Sigmoid colon (tissue), 7 donors: ENCODE results near the gene PRR7. TPM values are rescaled to one million over a fixed set of nuclear protein-coding genes. Genes with fewer than 3 reads are reported as not detected.
A peak's percentile ranks its signal among the peaks of the same experiment; 100 is the strongest.

Experiments used
- DNase-seq: peaks from one replicate; pipeline ENCODE4 v3.0.0-alpha.2; 2019
- H3K27ac ChIP-seq, 4 donors: fragments of 200-600 bp; sonication (generic); one replicate each; pipeline ENCODE4 v1.5.1; 2016 to 2019; ENCODE audit warnings: mild to moderate bottlenecking in 1 of 4
- H3K27me3 ChIP-seq, 3 donors: fragments of 200-600 bp; sonication (generic); one replicate each; pipeline ENCODE4 v1.5.1; 2019; ENCODE audit warnings: mild to moderate bottlenecking in 1 of 3
- H3K36me3 ChIP-seq, 4 donors: fragments of 200-600 bp; sonication (generic); one replicate each; pipeline ENCODE4 v1.5.1; 2016 to 2019
- H3K4me1 ChIP-seq, 4 donors: fragments of 200-600 bp; sonication (generic); one replicate each; pipeline ENCODE4 v1.5.1; 2017 to 2019
- H3K4me3 ChIP-seq, 4 donors: fragments of 200-600 bp; sonication (generic); one replicate each; pipeline ENCODE4 v1.5.1; 2017 to 2019; ENCODE audit warnings: mild to moderate bottlenecking in 2 of 4, moderate library complexity in 1 of 4
- H3K9me3 ChIP-seq, 4 donors: fragments of 200-600 bp in 3 of 4; sonication (generic) in 3 of 4; one replicate each; pipeline versions ENCODE4 v1.5.1 to v1.6.1; 2013 to 2019
- CTCF ChIP-seq, 4 experiments: fragments of 450-650 bp in 3 of 4; fragments of 200-600 bp in 1 of 4; IDR thresholded peaks; one replicate each; pipeline ENCODE4 v1.5.1; 2016 to 2019; ENCODE audit warnings: antibody characterized with exemption in 4 of 4, mild to moderate bottlenecking in 3 of 4, moderate library complexity in 2 of 4
- EP300 ChIP-seq, 4 donors: sonication (generic); formaldehyde crosslinking; IDR thresholded peaks; one replicate each; pipeline ENCODE4 v1.6.1; 2017; ENCODE audit warnings: antibody characterized with exemption in 4 of 4
- POLR2A ChIP-seq, 2 donors: fragments of 450-650 bp; IDR thresholded peaks; one replicate each; pipeline ENCODE4 v1.6.1; 2016; ENCODE audit warnings: antibody characterized with exemption in 2 of 2, mild to moderate bottlenecking in 2 of 2, moderate library complexity in 2 of 2
- POLR2AphosphoS5 ChIP-seq, 4 donors: sonication (generic); formaldehyde crosslinking; IDR thresholded peaks; one replicate each; pipeline ENCODE4 v1.6.1; 2017; ENCODE audit warnings: antibody characterized with exemption in 4 of 4
- WGBS, 2 donors: extraction: QIAGEN DNeasy Blood & Tissue Kit; methylation state at CpG; one replicate each; pipeline ENCODE4 v1.1.7; 2013; 5-methylcytosine and 5-hydroxymethylcytosine counted together
- intact Hi-C: fragments of 100-400 bp; cut with DNase I; formaldehyde crosslinking; loops from one replicate; pipeline ENCODE4 v1.15.1; 2023
- polyA plus RNA-seq, 3 donors: library from polyadenylated mRNA; stranded (reverse); fragments of 200-250 nt; gene quantifications; one replicate each; pipeline ENCODE4 v1.2.3, GENCODE V29; 2013
- total RNA-seq, 4 donors: library from RNA; depleted of rRNA; stranded (reverse); fragments of >200 nt; gene quantifications; one replicate each; pipeline ENCODE4 v1.1.0, GENCODE V29; 2016
- donor health status: healthy with polysubstance abuse.
- donor health status: Bipolar disorder and iron deficiency.
- donor health status: healthy.

The PRR7 gene
- total RNA-seq (1 to 10 TPM in 3 of 4 donors, under 1 TPM in 1; 0.82 to 2.5 (median 1.7) TPM), polyA plus RNA-seq (1 to 10 TPM in 1 of 3 donors, not detected in 2; 3.7 TPM)

GRCh38 chr5:177446200-177447065 is at the start of gene PRR7:
TSS of gene PRR7 (plus strand) at chr5:177446814. CDS start at chr5:177455068, 8,254 bp downstream.
- 1% methylated on average over 89 of the region's 89 CpGs for WGBS, 2 donors
- H3K36me3 ChIP-seq = peaks cover 0 to 14% (median 2%) of the 10 kb centered on the region in 4 donors
- intact Hi-C loops = no loop called here
- H3K4me1 ChIP-seq = peaks cover 0 to 27% (median 24%) of the 10 kb centered on the region in 4 donors
- no peaks in the 10 kb centered on the region for H3K9me3 ChIP-seq
- no peak for DNase-seq
- peak within 1 kb of the TSS in 2 of 4 donors; percentile 21 to 25 for H3K27ac ChIP-seq
- H3K27me3 ChIP-seq = peaks cover 0 to 50% (median 28%) of the 10 kb centered on the region in 3 donors
- no peak for TF ChIP-seq EP300 (IDR thresholded peaks at IDR 0.05)
- peak in 1 of 4 donors; percentile 37 for TF ChIP-seq POLR2AphosphoS5 (IDR thresholded peaks at IDR 0.05)
- H3K4me3 ChIP-seq = peak within 1 kb of the TSS; percentile 8 to 61 (median 55)

GRCh38 chr5:177397875-177398390 is 48.7 kb upstream of the PRR7 start:
- Histone ChIP-seq H3K27ac (no peak overlapping the region), H3K4me1 (peaks cover 0 to 22% (median 19%) of the 10 kb centered on the region in 4 donors), H3K36me3 (no peaks in the 10 kb centered on the region), H3K4me3 (no peak overlapping the region), H3K27me3 (peaks cover 35 to 82% (median 68%) of the 10 kb centered on the region in 3 donors), H3K9me3 (no peaks in the 10 kb centered on the region)
- WGBS, 2 donors = 87 to 90% methylated on average over 16 of the region's 16 CpGs
- intact Hi-C loops = no loop called here
- no peak for DNase-seq
- TF ChIP-seq POLR2AphosphoS5 (IDR thresholded peaks at IDR 0.05) (no peak), EP300 (IDR thresholded peaks at IDR 0.05) (no peak), POLR2A (IDR thresholded peaks at IDR 0.05) (no peak), CTCF (IDR thresholded peaks at IDR 0.05) (no peak)

- 42% methylated on average over 92 of the region's 92 CpGs for WGBS, 2 donors
- peaks cover 0 to 43% (median 40%) of the 10 kb centered on the region in 4 donors for H3K4me1 ChIP-seq
- H3K27me3 ChIP-seq = peaks cover 41 to 99% (median 89%) of the 10 kb centered on the region in 3 donors
- no peak within 1 kb of the TSS for H3K4me3 ChIP-seq
- H3K9me3 ChIP-seq = no peaks in the 10 kb centered on the region
- H3K27ac ChIP-seq = no peak within 1 kb of the TSS
- H3K36me3 ChIP-seq = no peaks in the 10 kb centered on the region
- intact Hi-C loops = no loop called here
- TF ChIP-seq CTCF (IDR thresholded peaks at IDR 0.05) = no peak
- TF ChIP-seq POLR2A (IDR thresholded peaks at IDR 0.05) = no peak
- TF ChIP-seq POLR2AphosphoS5 (IDR thresholded peaks at IDR 0.05) = no peak
- no peak for TF ChIP-seq EP300 (IDR thresholded peaks at IDR 0.05)
- no peak for DNase-seq
These were observed 46.4 kb upstream of the PRR7 start, which contains the start of gene PFN3 for GRCh38 chr5:177399997-177400868. TSS of gene PFN3 (minus strand) at chr5:177400661. CDS start at chr5:177400576, 85 bp downstream.

GRCh38 chr5:177402271-177403043 is 44.2 kb upstream of the PRR7 start:
- WGBS, 2 donors = 14 to 15% methylated on average over 49 of the region's 49 CpGs
- no peak overlapping the region for H3K27ac ChIP-seq
- TF ChIP-seq CTCF (IDR thresholded peaks at IDR 0.05) (no peak), POLR2AphosphoS5 (IDR thresholded peaks at IDR 0.05) (no peak), POLR2A (IDR thresholded peaks at IDR 0.05) (no peak), EP300 (IDR thresholded peaks at IDR 0.05) (no peak)
- H3K4me1 ChIP-seq = peaks cover 0 to 43% (median 40%) of the 10 kb centered on the region in 4 donors
- intact Hi-C loops = loop anchor here (2.0 kb wide), 1 partner anchor 22 kb away; no protein-coding TSS in a partner anchor
- no peaks in the 10 kb centered on the region for H3K9me3 ChIP-seq
- H3K36me3 ChIP-seq = no peaks in the 10 kb centered on the region
- peaks cover 41 to 84% (median 78%) of the 10 kb centered on the region in 3 donors for H3K27me3 ChIP-seq
- DNase-seq = no peak
- H3K4me3 ChIP-seq = no peak overlapping the region
